Measurements from ENCODE around the gene ST6GALNAC2. TPM values are rescaled to one million over a fixed set of nuclear protein-coding genes. Genes with fewer than 3 reads are reported as not detected.

The ST6GALNAC2 gene
- total RNA-seq, result 10 to 100 TPM in 2 of 4 donors, 1 to 10 TPM in 2; 5.4 to 27.1 (median 10.6) TPM

- ATAC-seq, result peak; percentile 81
- H3K27ac ChIP-seq, result peak within 1 kb of the TSS in 3 of 4 donors; percentile 51 to 76 (median 69)
- WGBS, 2 donors (ENCODE audit: low coverage in 1 of 2), result 0 to 4% methylated on average over 1 to 4 of the region's 84 CpGs
- H3K4me1 ChIP-seq, result peaks cover 0 to 29% (median 10%) of the 10 kb centered on the region in 3 donors
- peaks cover 57% of the 10 kb centered on the region for H3K27me3 ChIP-seq
- H3K9me3 ChIP-seq, result no peaks in the 10 kb centered on the region
- H3K36me3 ChIP-seq, result no peaks in the 10 kb centered on the region
- peak; percentile 35 to 43 for TF ChIP-seq POLR2A (IDR thresholded peaks at IDR 0.05)
- no peak for TF ChIP-seq POLR2AphosphoS5 (IDR thresholded peaks at IDR 0.05)
- peak in 3 of 4 experiments; percentile 6 to 62 (median 37) for TF ChIP-seq CTCF (IDR thresholded peaks at IDR 0.05)
- no peak for TF ChIP-seq EP300 (IDR thresholded peaks at IDR 0.05)
- peak within 1 kb of the TSS; percentile 32 to 67 for H3K4me3 ChIP-seq
These were observed at the start of gene ST6GALNAC2 for GRCh38 chr17:76585649-76586593. Gene ST6GALNAC2 (minus strand): TSS chr17:76585860. CDS start chr17:76585808, 52 bp downstream.

GRCh38 chr17:76635039-76635438 is 49.4 kb upstream of the ST6GALNAC2 start:
- no peaks in the 10 kb centered on the region for H3K9me3 ChIP-seq
- ATAC-seq, result no peak
- no peaks in the 10 kb centered on the region for H3K36me3 ChIP-seq
- 80 to 89% methylated on average over 3 to 4 of the region's 5 CpGs for WGBS, 2 donors (ENCODE audit: low coverage in 1 of 2)
- H3K27me3 ChIP-seq, result peaks cover 9% of the 10 kb centered on the region
- no peak overlapping the region for H3K4me3 ChIP-seq
- no peaks in the 10 kb centered on the region for H3K4me1 ChIP-seq
- TF ChIP-seq CTCF (IDR thresholded peaks at IDR 0.05) (no peak), POLR2AphosphoS5 (IDR thresholded peaks at IDR 0.05) (no peak), POLR2A (IDR thresholded peaks at IDR 0.05) (no peak), EP300 (IDR thresholded peaks at IDR 0.05) (no peak)
- no peak overlapping the region for H3K27ac ChIP-seq

- TF ChIP-seq POLR2AphosphoS5 (IDR thresholded peaks at IDR 0.05), result no peak
- Histone ChIP-seq H3K27me3 (peaks cover 4% of the 10 kb centered on the region), H3K9me3 (no peaks in the 10 kb centered on the region), H3K36me3 (no peaks in the 10 kb centered on the region), H3K4me1 (no peaks in the 10 kb centered on the region), H3K4me3 (no peak overlapping the region), H3K27ac (no peak overlapping the region)
- 94 to 96% methylated on average over 7 to 14 of the region's 14 CpGs for WGBS, 2 donors (ENCODE audit: low coverage in 1 of 2)
- no peak for ATAC-seq
These were observed 48.1 kb upstream of the ST6GALNAC2 start for GRCh38 chr17:76633628-76634328.

- Histone ChIP-seq H3K36me3 (no peaks in the 10 kb centered on the region), H3K27me3 (peaks cover 4% of the 10 kb centered on the region), H3K4me3 (no peak overlapping the region), H3K27ac (no peak overlapping the region), H3K9me3 (no peaks in the 10 kb centered on the region), H3K4me1 (no peaks in the 10 kb centered on the region)
- TF ChIP-seq POLR2A (IDR thresholded peaks at IDR 0.05), result no peak
- TF ChIP-seq EP300 (IDR thresholded peaks at IDR 0.05), result no peak
- no peak for TF ChIP-seq POLR2AphosphoS5 (IDR thresholded peaks at IDR 0.05)
- TF ChIP-seq CTCF (IDR thresholded peaks at IDR 0.05), result no peak
- ATAC-seq, result no peak
- 69 to 90% methylated on average over 5 to 6 of the region's 10 CpGs for WGBS, 2 donors (ENCODE audit: low coverage in 1 of 2)
These were observed 46.3 kb upstream of the ST6GALNAC2 start for GRCh38 chr17:76631821-76632565.

- no peak for ATAC-seq
- 60 to 72% methylated on average over 1 to 6 of the region's 6 CpGs for WGBS, 2 donors (ENCODE audit: low coverage in 1 of 2)
- H3K4me3 ChIP-seq, result no peak overlapping the region
- H3K27me3 ChIP-seq, result peaks cover 4% of the 10 kb centered on the region
- no peaks in the 10 kb centered on the region for H3K36me3 ChIP-seq
- H3K27ac ChIP-seq, result no peak overlapping the region
- H3K4me1 ChIP-seq, result no peaks in the 10 kb centered on the region
- H3K9me3 ChIP-seq, result no peaks in the 10 kb centered on the region
- TF ChIP-seq POLR2AphosphoS5 (IDR thresholded peaks at IDR 0.05) (no peak), EP300 (IDR thresholded peaks at IDR 0.05) (no peak), CTCF (IDR thresholded peaks at IDR 0.05) (no peak)
These were observed 44.5 kb upstream of the ST6GALNAC2 start for GRCh38 chr17:76630151-76630550.
